Natural killer cell treated with Interleukin-12 subunit alpha and Interleukin-12 subunit beta and Interleukin-15 and Interleukin-18, amount 100 ng/mL, for 72 hours (primary cell): Measurements from ENCODE around the gene SCN9A. TPM values are rescaled to one million over a fixed set of nuclear protein-coding genes. Genes with fewer than 3 reads are reported as not detected.

Experiments used
- ATAC-seq, 2 donors: fragments of 150-1000 bp; cut with Tn5 transposase in 1 of 2; sonication (Bioruptor Pico), chemical (Tn5 transposase) in 1 of 2; 2 replicates each; pipeline ENCODE4 v1.10.0; 2021
- DNase-seq: peaks from one replicate; pipeline ENCODE4 v3.0.0; 2022; ENCODE audit warnings: low spot score
- H3K27ac Mint-ChIP-seq, 2 donors: 1 replicate in 1 of 2; 2 replicates in 1 of 2; pipeline ENCODE4 v1.8.0; 2022; ENCODE audit warnings: mixed read lengths in 2 of 2, mild to moderate bottlenecking in 1 of 2, moderate library complexity in 1 of 2
- H3K27me3 Mint-ChIP-seq, 2 donors: 1 replicate in 1 of 2; 2 replicates in 1 of 2; pipeline ENCODE4 v1.8.0; 2022; ENCODE audit warnings: mixed read lengths in 2 of 2
- H3K36me3 Mint-ChIP-seq: one replicate; pipeline ENCODE4 v1.8.0; 2022; ENCODE audit warnings: mixed read lengths
- H3K4me1 Mint-ChIP-seq, 2 donors: 1 replicate in 1 of 2; 2 replicates in 1 of 2; pipeline ENCODE4 v1.8.0; 2022; ENCODE audit warnings: low read depth in 2 of 2, mixed read lengths in 2 of 2, mild to moderate bottlenecking in 1 of 2
- H3K4me3 Mint-ChIP-seq: one replicate; pipeline ENCODE4 v1.8.0; 2022; ENCODE audit warnings: mixed read lengths
- H3K9me3 Mint-ChIP-seq: 2 replicates; pipeline ENCODE4 v1.8.0; 2022; ENCODE audit warnings: mixed read lengths
- total RNA-seq, 2 donors: library from RNA; stranded (reverse); gene quantifications; one replicate each; pipeline ENCODE4 v1.2.3, GENCODE V29; 2022

Gene SCN9A
- total RNA-seq, 2 donors from 2014 or later = 0.17 to 1.0 TPM

GRCh38 chr2:166152064-166152463 lies 223.7 kb downstream of the SCN9A start:
- ATAC-seq = no peak
- H3K9me3 Mint-ChIP-seq = peaks cover 3% of the 10 kb centered on the region
- peaks cover 0 to 18% of the 10 kb centered on the region in 2 donors for H3K27me3 Mint-ChIP-seq
- no peak for DNase-seq
- H3K4me1 Mint-ChIP-seq = no peaks in the 10 kb centered on the region
- H3K4me3 Mint-ChIP-seq = no peak overlapping the region
- no peaks in the 10 kb centered on the region for H3K36me3 Mint-ChIP-seq
- no peak overlapping the region for H3K27ac Mint-ChIP-seq

GRCh38 chr2:166148500-166149400 lies 227.0 kb downstream of the SCN9A start:
- Mint-ChIP-seq H3K4me1 (no peaks in the 10 kb centered on the region), H3K27ac (no peak overlapping the region), H3K27me3 (peaks cover 0 to 6% of the 10 kb centered on the region in 2 donors), H3K4me3 (no peak overlapping the region), H3K9me3 (no peaks in the 10 kb centered on the region), H3K36me3 (no peaks in the 10 kb centered on the region)
- DNase-seq (no peak), ATAC-seq (no peak)

GRCh38 chr2:166147883-166148282 lies 227.9 kb downstream of the SCN9A start:
- no peak for ATAC-seq
- DNase-seq = no peak
- Mint-ChIP-seq H3K4me3 (no peak overlapping the region), H3K4me1 (no peaks in the 10 kb centered on the region), H3K36me3 (no peaks in the 10 kb centered on the region), H3K9me3 (no peaks in the 10 kb centered on the region), H3K27me3 (no peaks in the 10 kb centered on the region), H3K27ac (no peak overlapping the region)

Other genes starting within 250 kb of the SCN9A start
- gene SCN1A, start 247.9 kb downstream of the SCN9A start, total RNA-seq = not detected
- gene SCN7A, start 118.3 kb upstream of the SCN9A start, total RNA-seq = not detected